ENCODE measurements around the gene GULP1. TPM values are rescaled to one million over a fixed set of nuclear protein-coding genes. Genes with fewer than 3 reads are reported as not detected.

Gene GULP1
- total and polyA plus RNA-seq, 2 donors (not counting 1 experiment from before 2014, with no cell fraction given), result 43.5 to 82.4 TPM

DNA sequence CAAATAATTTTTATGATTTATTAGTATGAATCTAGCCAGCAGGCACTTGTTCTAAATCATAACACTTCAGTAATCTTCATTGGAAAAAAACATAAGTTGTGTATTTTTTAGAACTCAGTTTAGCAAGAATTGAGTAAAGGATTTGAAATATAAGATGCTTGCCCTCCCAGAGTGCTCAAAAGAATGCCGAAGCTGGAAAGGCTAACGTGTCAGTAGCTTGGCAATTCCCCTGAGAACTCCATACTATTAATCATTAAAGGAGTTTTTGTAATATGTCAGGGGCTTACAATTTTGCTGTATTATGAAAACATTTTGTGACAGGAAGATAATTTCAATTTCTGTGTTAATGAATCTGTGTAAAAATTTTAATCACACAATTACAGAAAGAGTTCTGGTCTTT, 122.7 kb downstream of the GULP1 start:
- no peak overlapping the region for H2AFZ ChIP-seq (ENCODE audit: low read length)
- no peak overlapping the region for H3K4me2 ChIP-seq (ENCODE audit: extremely low read depth, insufficient read depth, low read length)
- H3K9me3 ChIP-seq (ENCODE audit: control insufficient read depth, insufficient read depth, low read depth, low read length), result no peaks in the 10 kb centered on the region
- no peaks in the 10 kb centered on the region for H3K36me3 ChIP-seq (ENCODE audit: control insufficient read depth, insufficient read depth, low read length)
- no peaks in the 10 kb centered on the region for H3K4me1 ChIP-seq (ENCODE audit: control insufficient read depth, extremely low read depth, insufficient read depth, low read length)
- H4K20me1 ChIP-seq (ENCODE audit: control insufficient read depth, extremely low read depth, insufficient read depth, low read length), result no peaks in the 10 kb centered on the region
- peak; percentile 65 to 78 for DNase-seq (ENCODE audit: low read depth in 2 of 2)
- no peak for TF ChIP-seq EZH2 (IDR thresholded peaks at IDR 0.05; ENCODE audit: low read length, missing control alignments)
- TF ChIP-seq, protein P1, sequence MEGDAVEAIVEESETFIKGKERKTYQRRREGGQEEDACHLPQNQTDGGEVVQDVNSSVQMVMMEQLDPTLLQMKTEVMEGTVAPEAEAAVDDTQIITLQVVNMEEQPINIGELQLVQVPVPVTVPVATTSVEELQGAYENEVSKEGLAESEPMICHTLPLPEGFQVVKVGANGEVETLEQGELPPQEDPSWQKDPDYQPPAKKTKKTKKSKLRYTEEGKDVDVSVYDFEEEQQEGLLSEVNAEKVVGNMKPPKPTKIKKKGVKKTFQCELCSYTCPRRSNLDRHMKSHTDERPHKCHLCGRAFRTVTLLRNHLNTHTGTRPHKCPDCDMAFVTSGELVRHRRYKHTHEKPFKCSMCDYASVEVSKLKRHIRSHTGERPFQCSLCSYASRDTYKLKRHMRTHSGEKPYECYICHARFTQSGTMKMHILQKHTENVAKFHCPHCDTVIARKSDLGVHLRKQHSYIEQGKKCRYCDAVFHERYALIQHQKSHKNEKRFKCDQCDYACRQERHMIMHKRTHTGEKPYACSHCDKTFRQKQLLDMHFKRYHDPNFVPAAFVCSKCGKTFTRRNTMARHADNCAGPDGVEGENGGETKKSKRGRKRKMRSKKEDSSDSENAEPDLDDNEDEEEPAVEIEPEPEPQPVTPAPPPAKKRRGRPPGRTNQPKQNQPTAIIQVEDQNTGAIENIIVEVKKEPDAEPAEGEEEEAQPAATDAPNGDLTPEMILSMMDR (conservative IDR thresholded peaks at IDR 0.05 in 1 of 2, IDR thresholded peaks at IDR 0.05 in 1 of 2; ENCODE audit: low read depth in 1 of 2, low read length in 2 of 2), result no peak
- no peak overlapping the region for H3K4me3 ChIP-seq (replicated peaks in 1 of 4; ENCODE audit: control extremely low read depth in 1 of 4, insufficient read depth in 1 of 4, low read depth in 3 of 4, low read length in 4 of 4)
- H3K79me2 ChIP-seq (ENCODE audit: control insufficient read depth, insufficient read depth, low read length), result no peaks in the 10 kb centered on the region
- no peaks in the 10 kb centered on the region for H3K27me3 ChIP-seq (ENCODE audit: control insufficient read depth, insufficient read depth, low read length)
- H3K9ac ChIP-seq (ENCODE audit: insufficient read depth, low read length), result no peak overlapping the region
- no peak overlapping the region for H3K27ac ChIP-seq (ENCODE audit: insufficient read depth, low read length)

DNA sequence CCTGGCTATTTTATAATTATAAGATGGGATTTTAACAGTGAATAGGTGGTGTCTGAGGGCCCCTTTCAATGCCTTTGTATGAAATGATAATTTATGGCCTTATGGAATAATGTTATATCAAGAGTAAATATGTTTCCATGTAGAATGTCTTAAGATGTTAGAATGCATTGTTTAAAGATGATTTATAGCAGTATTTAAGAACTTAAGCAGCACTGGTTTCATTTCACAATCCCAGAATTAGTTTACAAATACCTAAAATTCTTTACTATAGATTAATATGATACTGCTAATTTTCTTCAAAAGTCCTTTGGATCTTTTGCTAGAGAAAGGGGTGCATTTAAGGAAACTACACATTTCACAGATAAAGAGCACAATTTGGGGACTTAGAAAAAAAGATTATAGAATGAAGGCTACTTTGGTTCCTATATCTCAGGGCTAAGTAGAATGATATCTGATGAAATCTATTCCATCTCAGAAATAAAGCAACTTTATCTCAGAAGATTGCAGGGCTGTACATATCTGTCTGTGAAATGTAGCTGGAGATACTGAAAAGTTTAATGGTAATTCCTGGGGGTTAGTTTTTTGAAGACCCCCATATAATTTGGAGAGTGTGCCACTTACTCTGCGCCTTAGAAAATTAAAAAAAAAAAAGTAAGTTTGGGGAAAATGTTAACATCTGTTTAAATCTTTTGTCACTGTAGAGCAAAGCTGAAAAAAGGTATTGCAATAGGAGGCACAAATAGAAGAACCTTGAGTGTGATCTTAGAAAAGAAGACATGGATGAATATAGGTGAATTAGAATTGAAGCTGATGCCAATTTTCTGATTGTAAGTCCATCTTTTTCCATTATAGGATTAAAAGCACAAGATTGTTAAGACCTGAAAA, 123.4 kb downstream of the GULP1 start:
- TF ChIP-seq EZH2 (IDR thresholded peaks at IDR 0.05; ENCODE audit: low read length, missing control alignments), result no peak
- TF ChIP-seq, protein P1 (conservative IDR thresholded peaks at IDR 0.05 in 1 of 2, IDR thresholded peaks at IDR 0.05 in 1 of 2; ENCODE audit: low read depth in 1 of 2, low read length in 2 of 2), result no peak
- H2AFZ ChIP-seq (ENCODE audit: low read length), result no peak overlapping the region
- H3K4me3 ChIP-seq (replicated peaks in 1 of 4; ENCODE audit: control extremely low read depth in 1 of 4, insufficient read depth in 1 of 4, low read depth in 3 of 4, low read length in 4 of 4), result no peak overlapping the region
- H4K20me1 ChIP-seq (ENCODE audit: control insufficient read depth, extremely low read depth, insufficient read depth, low read length), result no peaks in the 10 kb centered on the region
- no peak overlapping the region for H3K9ac ChIP-seq (ENCODE audit: insufficient read depth, low read length)
- H3K79me2 ChIP-seq (ENCODE audit: control insufficient read depth, insufficient read depth, low read length), result no peaks in the 10 kb centered on the region
- H3K4me1 ChIP-seq (ENCODE audit: control insufficient read depth, extremely low read depth, insufficient read depth, low read length), result no peaks in the 10 kb centered on the region
- H3K9me3 ChIP-seq (ENCODE audit: control insufficient read depth, insufficient read depth, low read depth, low read length), result no peaks in the 10 kb centered on the region
- no peak overlapping the region for H3K4me2 ChIP-seq (ENCODE audit: extremely low read depth, insufficient read depth, low read length)
- no peak overlapping the region for H3K27ac ChIP-seq (ENCODE audit: insufficient read depth, low read length)
- peak; percentile 33 to 41 for DNase-seq (ENCODE audit: low read depth in 2 of 2)
- H3K36me3 ChIP-seq (ENCODE audit: control insufficient read depth, insufficient read depth, low read length), result no peaks in the 10 kb centered on the region
- no peaks in the 10 kb centered on the region for H3K27me3 ChIP-seq (ENCODE audit: control insufficient read depth, insufficient read depth, low read length)

DNA sequence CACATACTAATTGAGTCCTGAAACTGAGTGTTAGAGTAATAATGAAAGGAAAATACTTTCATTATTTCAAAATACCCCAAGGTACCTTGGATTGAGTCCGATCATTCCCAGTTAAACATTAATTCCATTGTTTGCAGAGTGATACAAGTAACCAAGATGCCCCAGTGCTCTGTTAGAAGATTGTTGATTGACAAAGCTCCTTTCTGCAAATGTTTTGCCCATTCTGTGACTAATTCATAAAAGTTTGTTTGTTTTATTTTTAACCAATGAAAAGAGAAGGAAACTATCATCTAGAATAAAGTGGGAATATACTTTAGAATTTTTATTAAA, 124.0 kb downstream of the GULP1 start:
- DNase-seq (ENCODE audit: low read depth in 2 of 2), result no peak
- H3K36me3 ChIP-seq (ENCODE audit: control insufficient read depth, insufficient read depth, low read length), result no peaks in the 10 kb centered on the region
- H3K4me2 ChIP-seq (ENCODE audit: extremely low read depth, insufficient read depth, low read length), result no peak overlapping the region
- no peaks in the 10 kb centered on the region for H3K27me3 ChIP-seq (ENCODE audit: control insufficient read depth, insufficient read depth, low read length)
- H4K20me1 ChIP-seq (ENCODE audit: control insufficient read depth, extremely low read depth, insufficient read depth, low read length), result no peaks in the 10 kb centered on the region
- no peaks in the 10 kb centered on the region for H3K4me1 ChIP-seq (ENCODE audit: control insufficient read depth, extremely low read depth, insufficient read depth, low read length)
- no peaks in the 10 kb centered on the region for H3K9me3 ChIP-seq (ENCODE audit: control insufficient read depth, insufficient read depth, low read depth, low read length)
- H2AFZ ChIP-seq (ENCODE audit: low read length), result no peak overlapping the region
- no peaks in the 10 kb centered on the region for H3K79me2 ChIP-seq (ENCODE audit: control insufficient read depth, insufficient read depth, low read length)
- no peak for TF ChIP-seq EZH2 (IDR thresholded peaks at IDR 0.05; ENCODE audit: low read length, missing control alignments)
- TF ChIP-seq, protein P1 (conservative IDR thresholded peaks at IDR 0.05 in 1 of 2, IDR thresholded peaks at IDR 0.05 in 1 of 2; ENCODE audit: low read depth in 1 of 2, low read length in 2 of 2), result no peak
- H3K9ac ChIP-seq (ENCODE audit: insufficient read depth, low read length), result no peak overlapping the region
- H3K27ac ChIP-seq (ENCODE audit: insufficient read depth, low read length), result no peak overlapping the region
- H3K4me3 ChIP-seq (replicated peaks in 1 of 4; ENCODE audit: control extremely low read depth in 1 of 4, insufficient read depth in 1 of 4, low read depth in 3 of 4, low read length in 4 of 4), result no peak overlapping the region
